HG03139 (cell line): Measurements from ENCODE around the gene KCNH8.

Experiments
- ATAC-seq: cut with Tn5 transposase; IDR thresholded peaks from one replicate; pipeline ENCODE4 v1.9.1; 2021; ENCODE audit not compliant: unreplicated experiment

The KCNH8 gene

DNA sequence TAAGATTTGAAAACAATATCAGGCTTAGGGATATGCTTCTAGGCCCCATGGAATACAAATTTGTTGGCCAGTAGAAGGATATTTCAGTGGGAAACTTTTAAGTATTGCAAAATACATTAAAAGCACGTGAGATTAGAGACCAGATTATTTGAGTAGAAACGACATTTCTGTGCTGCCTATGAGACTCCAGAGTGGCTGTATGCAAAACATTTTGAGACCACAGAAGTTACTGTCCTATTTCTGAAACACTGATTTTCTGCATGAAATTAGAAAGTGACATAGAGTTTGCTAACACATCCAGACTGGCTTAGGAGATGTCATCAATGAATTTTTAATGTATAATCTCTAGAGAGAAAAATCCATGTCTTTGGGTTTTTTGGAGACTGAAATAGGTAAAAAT lies 99.8 kb downstream of the KCNH8 start:
- no peak for ATAC-seq

DNA sequence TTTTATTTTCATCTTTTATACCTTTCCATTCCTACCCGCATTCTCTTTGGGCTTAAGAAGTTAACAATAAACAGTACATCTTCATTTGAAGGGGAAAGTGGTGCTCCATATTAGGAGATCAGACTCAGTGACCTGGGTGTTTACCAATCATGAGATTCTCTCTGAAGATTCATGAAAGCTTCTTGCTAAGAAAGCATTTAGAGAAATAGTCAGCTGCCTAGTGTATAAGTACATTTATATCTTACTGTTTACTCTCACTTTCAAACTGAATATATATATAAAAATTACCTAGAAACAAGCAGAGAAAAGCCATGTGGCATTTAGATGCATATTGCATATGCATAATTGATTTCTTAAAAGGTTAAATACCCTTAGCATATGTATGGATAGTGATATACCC lies 100.5 kb downstream of the KCNH8 start:
- no peak for ATAC-seq

GRCh38 chr3:19250959-19251610 lies 102.8 kb downstream of the KCNH8 start:
- no peak for ATAC-seq

DNA sequence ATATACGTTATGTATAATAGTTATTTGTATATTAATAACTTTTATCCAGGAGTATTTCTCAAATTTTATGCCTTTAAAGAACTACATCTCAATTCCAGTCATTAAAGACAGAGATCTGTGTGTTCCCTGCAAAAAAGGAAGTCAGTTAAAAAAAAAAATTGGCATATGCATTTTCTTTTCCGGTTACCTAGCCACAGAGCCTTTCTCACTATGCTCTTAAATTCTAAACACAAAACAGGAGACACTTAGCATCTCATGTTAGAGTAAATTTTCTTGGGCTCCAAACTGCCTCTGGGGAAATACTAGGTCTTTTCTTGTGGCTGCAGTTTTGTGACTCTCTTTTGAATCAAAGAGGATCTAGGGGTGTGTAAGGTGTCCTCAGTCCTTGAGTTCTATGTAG lies 105.9 kb downstream of the KCNH8 start:
- no peak for ATAC-seq

DNA sequence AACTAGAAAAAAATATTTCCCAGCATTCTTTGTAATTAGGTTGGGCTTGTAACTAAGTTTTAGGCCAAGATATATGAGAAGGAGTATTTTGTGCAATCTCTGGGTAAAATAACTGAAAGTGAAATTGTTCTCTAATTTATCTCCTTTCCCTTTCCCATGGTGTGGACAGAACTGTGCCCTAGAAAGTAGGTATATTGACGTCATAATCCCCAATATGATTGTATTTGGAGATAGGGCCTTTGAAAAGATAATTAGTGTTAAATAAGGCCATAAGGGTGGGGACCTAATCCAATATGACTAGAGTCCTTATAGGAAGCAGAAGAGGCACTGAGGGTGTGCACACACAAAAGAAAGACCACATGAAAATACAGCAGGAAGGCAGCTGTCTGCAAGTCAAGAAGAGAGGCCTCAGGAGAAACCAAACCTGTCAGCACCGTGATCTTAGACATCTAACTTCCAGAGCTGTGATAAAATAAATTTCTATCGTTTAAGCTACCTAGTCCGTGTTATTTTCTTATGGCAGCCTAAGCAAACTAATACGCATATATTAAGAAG lies 106.6 kb downstream of the KCNH8 start:
- ATAC-seq = no peak

DNA sequence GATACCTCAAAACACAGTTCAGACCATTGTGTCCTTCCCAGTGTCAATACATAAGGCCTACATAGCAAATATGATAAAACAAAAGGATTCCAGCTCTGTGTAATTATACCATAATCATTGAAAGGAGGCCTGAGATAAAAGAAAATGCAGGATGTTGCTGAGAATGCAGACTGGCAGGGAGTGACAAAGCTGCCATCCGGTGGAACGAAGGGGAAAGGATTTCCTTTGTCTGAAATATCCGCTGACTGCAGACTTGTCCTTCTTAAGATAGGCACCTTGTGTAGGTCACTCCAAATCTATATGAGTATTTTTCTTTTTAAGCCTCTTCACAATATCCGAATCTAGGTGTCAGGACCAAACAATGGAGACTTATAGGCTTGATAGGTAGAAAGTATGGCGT lies 108.0 kb downstream of the KCNH8 start:
- no peak for ATAC-seq

- ATAC-seq = no peak
These were observed 115.3 kb downstream of the KCNH8 start for GRCh38 chr3:19263606-19264005.

DNA sequence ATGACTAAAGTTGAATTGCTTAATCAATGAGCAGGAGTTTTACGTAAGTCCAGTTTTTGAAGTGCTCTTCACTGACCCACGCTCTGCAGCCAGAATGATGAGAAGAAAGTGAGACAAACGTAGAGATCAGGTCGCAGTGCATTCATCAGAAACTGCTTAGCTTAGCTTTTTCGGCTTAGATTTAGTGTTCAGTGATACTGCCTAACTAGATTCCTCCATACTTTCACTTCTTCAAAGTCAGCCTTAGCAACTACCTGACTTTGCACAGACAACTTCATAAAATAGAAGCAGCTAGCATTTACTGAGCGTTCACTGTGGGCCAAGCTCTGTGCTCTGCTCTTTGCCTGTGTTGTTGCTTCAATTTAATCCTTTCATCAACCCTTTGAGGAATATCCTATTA lies 116.1 kb downstream of the KCNH8 start:
- ATAC-seq = no peak

GRCh38 chr3:19267040-19267439 lies 118.7 kb downstream of the KCNH8 start:
- ATAC-seq = no peak

DNA sequence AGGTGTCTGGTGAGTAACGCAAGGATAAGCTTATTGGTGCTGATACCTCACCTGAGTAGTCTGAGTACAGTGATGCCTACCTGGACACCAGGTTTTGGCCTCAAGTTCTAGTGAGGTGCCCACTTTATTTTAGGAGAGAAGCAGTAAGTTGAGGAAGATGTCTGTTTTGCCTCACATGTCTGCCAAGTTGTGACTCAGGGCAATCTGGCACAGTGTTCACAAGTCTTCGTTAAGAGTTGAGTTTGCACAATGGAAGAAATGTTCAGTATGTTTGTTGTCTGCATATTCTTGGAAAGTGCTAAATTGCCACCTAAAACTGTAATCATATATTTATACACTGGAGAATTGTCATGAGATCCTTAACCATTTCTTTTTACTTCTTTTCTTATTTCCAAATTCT lies 122.2 kb downstream of the KCNH8 start:
- no peak for ATAC-seq

GRCh38 chr3:19272296-19272695 lies 124.0 kb downstream of the KCNH8 start:
- ATAC-seq = no peak

DNA sequence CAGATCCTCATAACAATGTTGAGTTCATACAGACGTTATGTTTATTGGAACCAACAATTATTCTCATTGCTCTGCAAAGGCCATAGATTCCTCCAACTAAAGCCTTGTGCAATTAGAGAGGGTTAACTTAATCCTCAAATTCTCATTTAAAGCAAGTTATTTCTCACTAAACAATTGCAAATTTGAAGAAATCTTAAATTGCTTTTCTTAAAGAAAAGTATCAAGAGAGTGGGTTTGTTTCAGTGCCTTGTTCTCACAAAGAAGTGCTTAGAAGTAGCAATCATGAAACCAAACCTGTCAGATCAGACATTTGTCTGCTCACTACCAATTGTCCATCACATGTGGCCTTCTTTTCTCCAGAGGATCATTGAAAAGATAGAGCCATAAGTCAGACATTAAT lies 124.8 kb downstream of the KCNH8 start:
- ATAC-seq = no peak

DNA sequence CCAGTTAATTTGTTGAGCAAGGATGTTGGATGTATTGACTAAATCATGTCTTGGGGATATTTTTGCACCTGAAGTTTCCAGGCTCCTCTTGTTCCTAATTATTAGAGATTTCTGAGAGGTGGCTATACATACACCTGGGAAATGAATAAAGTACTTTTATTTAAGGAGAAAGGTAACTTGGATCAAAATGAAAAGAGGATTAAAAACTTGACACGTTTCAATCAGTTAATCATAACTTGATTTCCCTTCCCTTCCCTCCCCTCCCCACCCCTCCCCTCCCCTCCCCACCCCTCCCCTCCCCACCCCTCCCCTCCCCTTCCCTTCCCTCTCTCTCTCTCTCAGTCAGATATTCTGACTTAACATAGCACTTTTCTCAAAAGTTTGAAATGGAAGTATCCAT lies 126.3 kb downstream of the KCNH8 start:
- ATAC-seq = no peak

- ATAC-seq = no peak
These were observed 136.7 kb downstream of the KCNH8 start for GRCh38 chr3:19284974-19285373.

DNA sequence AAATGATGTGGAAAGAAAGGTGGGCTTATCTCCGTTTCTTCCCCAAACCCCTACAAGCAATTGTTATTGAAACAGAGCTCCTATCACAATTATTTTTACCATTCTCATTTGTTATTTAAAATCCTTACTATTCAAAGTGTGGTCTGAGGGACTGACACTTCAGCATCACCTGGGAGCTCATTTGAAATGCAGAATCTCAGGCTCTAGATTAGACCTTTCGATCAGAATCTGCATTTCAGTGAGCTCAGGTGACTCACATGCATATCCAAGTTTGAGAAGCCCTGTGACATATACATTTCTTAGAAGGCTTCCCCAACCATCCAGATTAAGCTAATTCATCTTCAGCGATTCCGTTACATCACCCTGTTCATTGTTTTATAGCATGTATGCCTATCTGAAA lies 145.0 kb downstream of the KCNH8 start:
- no peak for ATAC-seq

GRCh38 chr3:19295208-19295607 lies 146.9 kb downstream of the KCNH8 start:
- no peak for ATAC-seq

DNA sequence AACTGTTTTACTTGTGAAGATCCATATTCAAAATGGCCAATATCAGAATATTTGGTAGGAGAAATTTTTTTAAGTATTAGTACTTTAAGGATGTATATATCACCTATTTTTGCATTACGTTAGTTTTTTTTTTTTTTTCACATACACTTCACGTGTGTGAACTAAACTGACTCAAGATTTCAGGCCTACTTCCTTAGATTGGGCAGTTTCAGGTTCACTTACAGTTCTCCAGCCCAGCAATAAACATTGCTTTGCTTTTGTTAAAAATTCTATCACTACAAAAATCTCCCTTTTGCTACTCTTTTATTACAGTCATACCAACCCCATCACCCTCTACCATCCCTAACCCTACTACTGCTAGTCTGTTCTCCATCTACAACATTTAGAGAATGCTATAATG lies 183.6 kb downstream of the KCNH8 start:
- no peak for ATAC-seq

DNA sequence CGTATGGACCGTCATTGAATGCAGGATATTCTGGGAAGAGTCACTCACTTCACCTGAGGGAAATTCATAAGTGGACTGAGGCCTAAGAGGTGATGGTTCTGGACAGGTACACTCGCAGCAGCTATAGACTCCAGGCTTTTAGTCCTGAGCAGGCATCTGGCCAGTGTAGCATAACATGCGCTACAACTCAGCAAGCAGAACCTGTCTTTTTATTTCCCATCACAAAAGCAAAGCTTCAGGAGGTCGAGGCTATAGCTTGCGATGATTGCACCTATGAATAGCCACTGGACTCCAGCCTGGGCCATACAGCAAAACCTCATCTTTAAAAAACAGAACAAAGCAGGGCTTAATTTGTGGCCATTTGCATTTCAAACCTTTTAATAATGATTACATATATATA lies 185.8 kb downstream of the KCNH8 start:
- ATAC-seq = no peak

GRCh38 chr3:19338769-19339168 lies 190.5 kb downstream of the KCNH8 start:
- no peak for ATAC-seq

DNA sequence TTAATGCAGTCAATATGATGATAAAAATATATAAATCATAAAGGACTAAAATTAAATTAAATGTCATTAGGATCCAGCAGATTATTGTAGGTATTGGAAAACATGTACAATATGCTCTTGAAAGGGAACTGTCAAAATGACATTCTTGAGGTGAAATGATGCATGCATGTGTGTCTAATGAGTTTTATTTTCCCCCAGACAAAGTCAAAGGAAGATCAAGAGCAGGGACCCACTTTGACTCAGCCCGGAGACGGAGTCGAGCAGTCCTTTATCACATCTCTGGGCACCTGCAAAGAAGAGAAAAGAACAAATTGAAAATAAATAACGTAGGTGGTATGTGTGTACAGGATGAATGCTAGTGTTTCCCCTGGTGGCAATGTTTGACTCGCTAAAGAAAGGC lies 194.1 kb downstream of the KCNH8 start:
- no peak for ATAC-seq

DNA sequence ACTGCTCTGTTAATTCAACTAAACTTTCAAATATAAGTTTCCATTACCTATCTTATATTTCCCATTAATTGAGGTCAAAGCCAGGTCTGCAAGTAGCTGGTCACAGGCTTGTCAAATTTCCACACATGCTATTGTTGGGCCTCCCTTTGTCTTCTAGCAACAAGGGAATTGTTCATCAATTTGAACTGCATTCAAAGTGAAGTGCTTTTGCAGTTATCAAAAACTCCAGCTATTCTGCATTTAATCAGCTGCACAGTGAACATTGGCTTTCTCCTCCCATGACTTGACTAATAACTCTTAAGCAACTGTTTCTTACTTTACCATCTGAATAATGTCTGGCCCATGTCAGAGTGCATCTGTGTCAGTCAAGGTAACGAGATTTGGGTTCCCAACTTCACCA lies 198.4 kb downstream of the KCNH8 start:
- ATAC-seq = no peak

DNA sequence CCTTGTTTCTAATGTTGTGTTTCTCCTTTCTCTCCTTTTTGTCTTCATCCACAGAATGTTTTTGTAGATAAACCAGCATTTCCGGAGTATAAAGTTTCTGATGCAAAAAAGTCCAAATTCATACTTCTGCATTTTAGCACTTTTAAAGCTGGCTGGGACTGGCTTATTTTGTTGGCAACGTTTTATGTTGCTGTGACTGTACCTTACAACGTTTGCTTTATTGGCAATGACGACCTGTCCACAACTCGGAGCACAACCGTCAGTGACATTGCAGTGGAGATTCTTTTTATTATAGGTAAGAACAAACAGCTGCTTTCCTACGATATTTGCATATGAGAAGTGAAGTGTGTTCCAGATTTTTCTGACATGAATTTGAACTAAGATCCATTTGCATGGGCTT lies 199.4 kb downstream of the KCNH8 start:
- ATAC-seq = no peak

DNA sequence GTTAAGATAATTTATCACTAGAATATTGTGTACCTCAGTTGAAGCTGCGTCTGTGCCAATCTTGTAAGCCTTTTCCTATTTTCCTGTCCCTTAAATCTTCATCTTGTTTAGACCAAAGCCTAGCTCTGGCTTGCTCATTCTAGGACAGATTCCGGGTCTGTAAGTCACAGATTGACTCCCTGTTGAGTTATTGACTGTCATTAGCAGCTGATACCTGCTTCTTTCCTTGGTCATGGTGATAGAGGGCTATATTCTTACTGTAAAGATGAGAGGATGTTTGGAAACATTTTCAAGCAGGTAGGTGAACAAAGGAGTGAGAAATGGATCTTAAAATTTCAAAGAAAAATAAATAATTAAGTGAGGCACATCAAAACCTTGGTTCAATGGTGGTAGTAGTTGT lies 200.2 kb downstream of the KCNH8 start:
- ATAC-seq = no peak
